OCI-LY3 (cell line): Measurements from ENCODE around the gene IGF2BP3.

Source experiments
- H2AFZ ChIP-seq: fragments of 200-600, 300-600 bp; shearing (Covaris generic); 2 replicates; pipeline ENCODE4 v1.6.0; 2014; ENCODE audit warnings: antibody characterized with exemption, low read depth, low read length
- H3K27ac ChIP-seq: fragments of 200-600, 300-600 bp; sonication (generic); 2 replicates; pipeline ENCODE4 v1.5.1; 2014; ENCODE audit warnings: mild to moderate bottlenecking, low read length, moderate library complexity, mixed read lengths
- H3K27me3 ChIP-seq: fragments of 200-600, 300-600 bp; sonication (generic); 2 replicates; pipeline ENCODE4 v1.6.1; 2014; ENCODE audit warnings: low read depth, low read length, mixed read lengths
- H3K36me3 ChIP-seq: fragments of 200-600, 300-600 bp; sonication (generic); replicated peaks from 2 replicates; pipeline ENCODE3; 2014; ENCODE audit warnings: low read depth, low read length, mixed read lengths
- H3K4me1 ChIP-seq: fragments of 300-600, 200-600 bp; sonication (generic); 2 replicates; pipeline ENCODE4 v1.6.1; 2014; ENCODE audit warnings: low read length, mixed read lengths
- H3K4me2 ChIP-seq: fragments of 200-600, 300-600 bp; sonication (generic); 2 replicates; pipeline ENCODE4 v1.6.1; 2014; ENCODE audit warnings: low read length, mixed read lengths
- H3K4me3 ChIP-seq: fragments of 300-600, 200-600 bp; sonication (generic); 2 replicates; pipeline ENCODE4 v1.5.1; 2014; ENCODE audit warnings: antibody characterized with exemption, mild to moderate bottlenecking, low read length, moderate library complexity
- H3K79me2 ChIP-seq: fragments of 300-600, 200-600 bp; shearing (Covaris generic); 2 replicates; pipeline ENCODE4 v1.6.1; 2014; ENCODE audit warnings: mild to moderate bottlenecking, low read length, mixed read lengths
- H3K9ac ChIP-seq: fragments of 300-600, 200-600 bp; shearing (Covaris generic); 2 replicates; pipeline ENCODE4 v1.6.0; 2014; ENCODE audit warnings: mild to moderate bottlenecking, low read length, moderate library complexity
- H3K9me3 ChIP-seq: fragments of 200-600, 300-600 bp; shearing (Covaris generic); 2 replicates; pipeline ENCODE4 v1.6.1; 2014; ENCODE audit warnings: low read length, mixed read lengths; ENCODE audit not compliant: insufficient read depth
- H4K20me1 ChIP-seq: fragments of 200-600, 300-600 bp; sonication (generic); 2 replicates; pipeline ENCODE4 v1.6.1; 2016; ENCODE audit warnings: low read length, mixed read lengths; ENCODE audit not compliant: insufficient read depth
- EZH2phosphoT487 ChIP-seq: fragments of 200-600 bp; shearing (Covaris generic); IDR thresholded peaks from 2 replicates; pipeline ENCODE4 v1.6.1; 2018; ENCODE audit warnings: antibody characterized with exemption, mixed run types, low read depth
- TF ChIP-seq, protein P1 (sequence below): fragments of 200-600, 300-600 bp; sonication (generic); IDR thresholded peaks from 2 replicates; pipeline ENCODE4 v1.5.1; 2014; ENCODE audit warnings: antibody characterized with exemption, low read length, low read depth

Gene IGF2BP3

GRCh38 chr7:23438171-23438570 lies 32.1 kb downstream of the IGF2BP3 start:
- H3K9ac ChIP-seq, result no peak overlapping the region
- no peaks in the 10 kb centered on the region for H3K9me3 ChIP-seq
- H3K4me2 ChIP-seq, result no peak overlapping the region
- H4K20me1 ChIP-seq, result peaks cover 46% of the 10 kb centered on the region
- no peaks in the 10 kb centered on the region for H3K27me3 ChIP-seq
- peaks cover 95% of the 10 kb centered on the region for H3K79me2 ChIP-seq
- H3K27ac ChIP-seq, result no peak overlapping the region
- H2AFZ ChIP-seq, result no peak overlapping the region
- no peak overlapping the region for H3K4me3 ChIP-seq
- H3K4me1 ChIP-seq, result no peaks in the 10 kb centered on the region
- H3K36me3 ChIP-seq, result peaks cover 3% of the 10 kb centered on the region
- TF ChIP-seq, protein P1, sequence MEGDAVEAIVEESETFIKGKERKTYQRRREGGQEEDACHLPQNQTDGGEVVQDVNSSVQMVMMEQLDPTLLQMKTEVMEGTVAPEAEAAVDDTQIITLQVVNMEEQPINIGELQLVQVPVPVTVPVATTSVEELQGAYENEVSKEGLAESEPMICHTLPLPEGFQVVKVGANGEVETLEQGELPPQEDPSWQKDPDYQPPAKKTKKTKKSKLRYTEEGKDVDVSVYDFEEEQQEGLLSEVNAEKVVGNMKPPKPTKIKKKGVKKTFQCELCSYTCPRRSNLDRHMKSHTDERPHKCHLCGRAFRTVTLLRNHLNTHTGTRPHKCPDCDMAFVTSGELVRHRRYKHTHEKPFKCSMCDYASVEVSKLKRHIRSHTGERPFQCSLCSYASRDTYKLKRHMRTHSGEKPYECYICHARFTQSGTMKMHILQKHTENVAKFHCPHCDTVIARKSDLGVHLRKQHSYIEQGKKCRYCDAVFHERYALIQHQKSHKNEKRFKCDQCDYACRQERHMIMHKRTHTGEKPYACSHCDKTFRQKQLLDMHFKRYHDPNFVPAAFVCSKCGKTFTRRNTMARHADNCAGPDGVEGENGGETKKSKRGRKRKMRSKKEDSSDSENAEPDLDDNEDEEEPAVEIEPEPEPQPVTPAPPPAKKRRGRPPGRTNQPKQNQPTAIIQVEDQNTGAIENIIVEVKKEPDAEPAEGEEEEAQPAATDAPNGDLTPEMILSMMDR, result no peak
- no peak for TF ChIP-seq EZH2phosphoT487

DNA sequence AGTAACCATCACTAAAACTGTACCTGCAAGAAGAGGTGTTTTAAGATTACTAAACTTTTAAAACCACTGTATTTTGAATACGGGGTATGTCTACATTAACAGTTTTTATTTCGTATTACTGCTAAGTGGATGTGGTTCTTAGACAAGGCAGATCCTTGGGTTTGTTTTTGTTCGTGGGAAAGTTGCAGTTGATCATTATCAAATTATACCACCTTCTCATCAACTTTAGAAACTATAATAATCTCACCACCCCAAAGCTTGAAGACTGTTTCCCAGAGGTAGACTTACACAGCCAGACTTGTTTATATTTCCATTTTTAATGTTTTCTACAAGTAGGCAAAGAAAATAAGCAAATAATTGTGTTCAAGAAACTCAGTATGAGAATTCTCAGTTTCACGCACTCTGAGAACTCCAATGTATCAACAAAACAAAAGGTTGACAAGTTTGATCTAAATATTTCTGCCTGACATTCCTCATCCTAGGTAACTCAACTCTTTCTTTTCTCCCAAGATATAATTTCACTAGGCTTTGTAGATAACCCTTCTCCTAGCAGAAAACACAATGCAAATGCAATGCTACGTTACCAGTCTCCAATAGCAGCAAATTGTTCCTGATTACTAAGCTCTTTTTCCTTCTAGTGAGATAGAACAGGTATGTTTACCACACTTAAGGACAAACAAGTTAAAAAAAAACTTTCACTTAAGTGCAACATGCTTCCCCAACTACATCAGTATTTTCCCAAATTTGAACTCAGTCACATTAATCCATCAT lies 36.0 kb downstream of the IGF2BP3 start:
- Histone ChIP-seq H3K4me3 (no peak overlapping the region), H4K20me1 (peaks cover 72% of the 10 kb centered on the region), H3K27me3 (no peaks in the 10 kb centered on the region), H2AFZ (no peak overlapping the region), H3K27ac (no peak overlapping the region), H3K9ac (no peak overlapping the region), H3K4me2 (no peak overlapping the region), H3K9me3 (no peaks in the 10 kb centered on the region), H3K4me1 (peaks cover 2% of the 10 kb centered on the region; the same call in 1 of the 2 replicates), H3K36me3 (no peaks in the 10 kb centered on the region), H3K79me2 (peaks cover 98% of the 10 kb centered on the region)
- no peak for TF ChIP-seq EZH2phosphoT487
- TF ChIP-seq, protein P1, result no peak

DNA sequence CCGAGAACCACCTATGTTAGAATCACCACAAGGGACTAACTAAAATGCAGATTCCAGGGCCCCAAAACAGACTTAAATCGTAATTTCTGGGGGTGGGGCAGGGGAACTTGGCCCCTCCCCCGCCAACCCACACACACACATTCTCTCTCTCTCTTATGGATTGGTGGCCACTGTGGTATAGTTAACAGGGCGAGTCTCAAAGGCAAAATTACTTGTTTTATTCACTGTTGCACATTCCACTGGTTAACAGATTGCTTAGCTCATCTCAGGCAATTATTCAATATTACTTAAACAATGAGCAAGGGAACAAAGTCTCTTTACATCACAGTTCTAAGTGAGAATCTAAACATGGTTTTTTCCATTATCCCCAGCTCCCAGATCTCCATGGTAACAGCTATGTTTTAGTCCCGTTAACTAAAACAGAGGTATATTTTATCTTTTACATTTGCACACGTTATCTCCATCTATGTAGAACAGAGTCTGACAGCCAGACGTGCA lies 38.5 kb downstream of the IGF2BP3 start:
- Histone ChIP-seq H3K9me3 (no peaks in the 10 kb centered on the region), H3K9ac (no peak overlapping the region), H3K27ac (no peak overlapping the region), H3K79me2 (peaks cover 90% of the 10 kb centered on the region), H4K20me1 (peaks cover 65% of the 10 kb centered on the region), H3K36me3 (no peaks in the 10 kb centered on the region), H3K4me3 (no peak overlapping the region), H3K4me1 (peaks cover 2% of the 10 kb centered on the region; the same call in 1 of the 2 replicates), H2AFZ (no peak overlapping the region), H3K27me3 (no peaks in the 10 kb centered on the region), H3K4me2 (no peak overlapping the region)
- TF ChIP-seq, protein P1, result no peak
- no peak for TF ChIP-seq EZH2phosphoT487

DNA sequence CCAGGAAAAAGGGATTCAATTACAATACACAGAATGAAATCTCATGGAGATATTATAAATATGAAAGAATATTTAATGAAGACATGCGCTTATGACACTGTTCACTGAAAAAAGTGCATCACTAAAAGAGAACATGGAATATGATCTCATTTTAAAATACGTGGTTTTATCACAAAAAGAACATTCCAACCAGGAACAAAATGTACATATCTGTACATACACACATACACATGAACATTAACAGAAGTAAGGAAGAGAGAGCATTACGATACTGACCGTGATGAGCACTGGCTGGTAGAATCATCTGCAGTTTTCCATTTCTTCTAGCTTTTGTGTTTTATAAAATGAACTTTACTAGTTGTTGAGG lies 39.4 kb downstream of the IGF2BP3 start:
- H2AFZ ChIP-seq, result no peak overlapping the region
- no peak overlapping the region for H3K9ac ChIP-seq
- H3K4me3 ChIP-seq, result no peak overlapping the region
- no peaks in the 10 kb centered on the region for H3K36me3 ChIP-seq
- peaks cover 62% of the 10 kb centered on the region for H4K20me1 ChIP-seq
- H3K4me1 ChIP-seq, result peaks cover 2% of the 10 kb centered on the region; the same call in 1 of the 2 replicates
- TF ChIP-seq EZH2phosphoT487, result no peak
- TF ChIP-seq, protein P1, result no peak
- no peaks in the 10 kb centered on the region for H3K9me3 ChIP-seq
- peaks cover 90% of the 10 kb centered on the region for H3K79me2 ChIP-seq
- no peaks in the 10 kb centered on the region for H3K27me3 ChIP-seq
- H3K27ac ChIP-seq, result no peak overlapping the region
- no peak overlapping the region for H3K4me2 ChIP-seq
